GM21367 (cell line): ENCODE results near the gene SH3BP4.

Experiments
- ATAC-seq: cut with Tn5 transposase; IDR thresholded peaks from one replicate; pipeline ENCODE4 v1.9.1; 2021; ENCODE audit not compliant: unreplicated experiment

Gene SH3BP4

GRCh38 chr2:234945339-234945873 is 6.4 kb upstream of the SH3BP4 start:
- ATAC-seq = no peak

DNA sequence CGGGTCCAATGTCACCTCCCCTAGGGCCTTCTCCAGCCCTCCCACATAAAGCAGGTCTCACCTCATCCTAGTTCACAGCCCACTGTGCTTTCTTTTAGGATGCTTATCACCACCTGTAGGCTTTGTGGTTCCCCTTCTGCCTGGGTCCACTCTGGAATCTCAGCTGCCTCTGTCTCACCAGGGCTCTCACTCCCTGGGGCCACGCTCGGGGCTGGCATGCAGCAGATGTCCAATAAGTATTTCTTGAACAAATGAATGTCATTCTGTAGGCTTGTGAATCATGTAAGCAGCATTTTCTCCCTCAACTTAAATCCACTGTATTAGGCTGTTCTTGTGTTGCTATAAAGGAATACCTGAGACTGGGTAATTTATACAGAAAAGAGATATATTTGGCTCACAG is 4.3 kb upstream of the SH3BP4 start:
- ATAC-seq = no peak

- ATAC-seq = no peak
Observed at GRCh38 chr2:234949762-234950434, 1.9 kb upstream of the SH3BP4 start.

- no peak for ATAC-seq
Observed at GRCh38 chr2:234950435-234950729, 1.4 kb upstream of the SH3BP4 start.

DNA sequence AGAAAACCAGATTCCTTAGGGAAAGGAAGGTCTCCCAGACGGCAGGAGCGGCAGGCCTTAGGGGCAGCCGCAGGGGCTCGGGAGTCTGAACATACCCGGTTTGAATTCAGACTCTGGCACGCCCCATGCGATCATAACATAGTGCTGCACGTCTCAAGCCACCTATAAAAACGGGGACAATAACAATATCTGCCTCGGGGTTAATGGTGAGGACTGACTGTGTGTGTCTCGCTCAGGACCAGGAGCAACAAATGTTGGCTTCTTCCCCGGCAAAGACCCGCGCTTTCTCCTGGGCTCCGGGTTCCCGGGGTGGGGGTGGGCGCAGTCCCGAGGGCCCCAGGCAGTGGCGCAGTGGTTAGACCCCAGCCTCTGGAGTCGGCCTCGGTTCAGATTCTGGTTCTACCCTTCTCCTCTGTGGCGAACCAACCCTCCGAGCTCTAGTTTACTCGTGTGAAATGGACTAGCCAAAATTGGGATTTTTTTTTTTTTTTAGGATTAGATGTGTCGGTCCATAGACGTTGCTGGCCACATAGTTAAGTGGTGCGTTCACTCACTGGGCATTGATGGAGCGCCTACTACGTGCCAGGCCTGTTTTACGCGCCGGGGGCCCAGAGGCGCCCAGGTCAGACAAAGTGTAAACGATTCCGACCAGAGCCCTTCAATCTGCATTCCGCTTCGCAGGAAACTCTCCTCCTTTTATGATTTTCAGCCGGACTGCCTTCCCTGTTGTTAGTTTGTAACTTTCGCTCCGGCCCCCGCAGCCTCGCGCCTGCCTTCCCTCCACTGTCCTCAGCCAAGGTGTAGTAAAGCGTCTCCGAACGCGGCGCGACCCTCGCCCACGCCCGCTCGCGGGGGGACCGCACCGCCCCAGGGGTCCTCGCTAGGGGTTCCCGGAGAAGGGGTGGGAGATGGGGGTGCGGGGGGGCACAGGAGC is 820 bp upstream of the SH3BP4 start:
- no peak for ATAC-seq

DNA sequence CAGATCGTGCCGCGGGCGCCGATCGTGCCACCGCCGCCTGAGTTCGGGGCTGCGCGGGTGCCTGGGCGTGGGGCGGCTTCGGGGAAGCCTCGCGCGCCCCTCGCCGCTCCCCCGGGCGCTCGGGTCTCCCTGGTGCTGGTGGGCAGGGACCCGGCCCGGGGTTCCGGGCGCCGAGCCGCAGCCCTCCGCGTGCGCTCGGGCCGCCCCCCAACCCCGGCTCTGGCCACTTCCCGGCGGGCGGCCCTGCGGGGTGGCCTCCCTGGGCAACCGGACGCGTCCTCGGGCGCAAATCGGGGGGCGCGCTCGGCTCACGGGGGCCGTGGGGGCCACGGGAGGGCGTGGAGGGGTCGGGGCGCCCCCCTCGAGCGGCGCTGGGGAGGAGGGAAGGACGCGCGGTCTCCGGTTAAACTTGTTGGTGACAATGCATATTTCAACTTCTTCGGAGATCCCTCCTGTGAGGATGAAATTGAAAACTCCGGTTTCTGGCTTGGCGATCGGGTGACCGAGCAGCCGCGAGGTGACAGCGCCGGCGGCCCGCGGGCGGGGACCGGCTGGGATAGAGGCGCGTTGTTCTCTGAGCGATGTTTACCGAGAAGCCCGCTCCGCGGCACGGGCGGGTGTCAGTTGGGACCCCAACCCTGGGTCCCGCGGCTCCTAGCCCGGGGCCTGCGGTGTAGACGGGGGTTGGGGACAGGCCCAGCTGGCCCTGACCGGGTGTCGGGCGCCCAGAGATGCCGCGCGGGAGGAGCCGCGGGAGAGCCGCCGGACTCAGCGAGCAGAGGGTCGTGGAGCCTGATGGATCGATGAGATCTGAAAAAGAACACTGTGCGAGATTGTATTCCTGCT is 676 bp downstream of the SH3BP4 start:
- ATAC-seq = no peak

- no peak for ATAC-seq
Observed at GRCh38 chr2:234953116-234954031, 1.6 kb downstream of the SH3BP4 start.

- ATAC-seq = no peak
Observed at GRCh38 chr2:234954551-234954992, 2.8 kb downstream of the SH3BP4 start.

DNA sequence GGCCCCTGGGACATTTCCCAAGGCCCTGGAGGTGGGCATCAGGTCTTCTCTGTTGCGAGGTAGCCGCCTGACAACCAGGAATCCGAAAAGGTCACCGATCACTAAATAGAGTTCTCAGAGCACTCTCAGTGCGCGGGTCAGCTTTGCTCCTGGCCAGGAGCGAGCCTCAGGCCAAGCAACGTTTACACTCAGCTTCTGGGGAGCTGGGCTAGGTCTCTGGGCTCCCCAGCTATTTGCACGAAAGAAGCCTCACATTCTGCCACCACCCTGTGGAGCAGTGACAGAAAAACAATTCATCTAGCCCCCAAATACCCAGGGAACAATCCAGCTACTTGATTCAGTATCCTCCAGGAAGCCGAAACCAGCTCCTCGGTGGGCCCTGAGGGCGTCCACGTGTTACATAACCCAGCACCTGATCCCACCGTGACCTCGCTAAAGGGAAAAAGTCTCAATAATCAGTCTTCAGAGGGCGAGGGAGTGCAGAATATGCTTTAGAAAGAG is 3.3 kb downstream of the SH3BP4 start:
- no peak for ATAC-seq

- ATAC-seq = no peak
Observed at GRCh38 chr2:234955971-234956509, 4.2 kb downstream of the SH3BP4 start.

DNA sequence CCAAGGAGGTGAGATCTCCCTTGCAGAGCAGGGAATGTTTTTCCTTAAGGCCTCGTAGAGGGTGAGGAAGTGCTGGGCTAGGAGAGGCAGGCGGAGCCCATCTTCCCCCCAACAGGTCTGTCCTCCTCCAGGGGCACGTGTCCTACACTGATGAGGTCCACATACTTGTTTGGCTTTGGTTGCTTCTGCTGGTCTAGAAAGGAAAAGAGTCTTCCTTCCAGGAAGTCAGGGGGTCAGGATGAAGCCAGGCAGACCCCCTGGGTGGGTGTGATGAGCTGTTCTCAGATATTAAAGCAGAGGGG is 6.0 kb downstream of the SH3BP4 start:
- no peak for ATAC-seq

DNA sequence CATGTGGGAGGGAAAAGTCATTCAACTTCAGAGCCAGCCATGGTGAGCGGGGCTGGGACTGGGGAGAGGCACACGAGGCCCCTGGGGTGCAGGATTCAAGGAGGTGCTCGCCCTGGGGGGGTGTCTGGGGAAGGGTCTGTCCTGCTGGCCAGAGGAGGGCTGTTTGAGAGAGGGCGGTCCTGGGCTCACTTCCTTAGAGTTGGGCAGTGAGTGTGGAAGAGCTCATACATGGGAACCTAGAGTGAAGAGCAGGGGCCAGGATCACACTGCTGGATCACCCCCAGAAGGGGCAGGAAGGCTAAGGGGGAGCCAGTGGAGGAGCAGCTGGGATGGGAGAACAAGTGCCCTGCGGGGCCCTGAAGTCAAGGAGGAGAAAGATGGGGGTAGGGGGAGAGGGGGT is 6.5 kb downstream of the SH3BP4 start:
- no peak for ATAC-seq

GRCh38 chr2:234958746-234959395 is 7.1 kb downstream of the SH3BP4 start:
- ATAC-seq = no peak

- no peak for ATAC-seq
Observed at GRCh38 chr2:234960175-234961088, 8.6 kb downstream of the SH3BP4 start.

DNA sequence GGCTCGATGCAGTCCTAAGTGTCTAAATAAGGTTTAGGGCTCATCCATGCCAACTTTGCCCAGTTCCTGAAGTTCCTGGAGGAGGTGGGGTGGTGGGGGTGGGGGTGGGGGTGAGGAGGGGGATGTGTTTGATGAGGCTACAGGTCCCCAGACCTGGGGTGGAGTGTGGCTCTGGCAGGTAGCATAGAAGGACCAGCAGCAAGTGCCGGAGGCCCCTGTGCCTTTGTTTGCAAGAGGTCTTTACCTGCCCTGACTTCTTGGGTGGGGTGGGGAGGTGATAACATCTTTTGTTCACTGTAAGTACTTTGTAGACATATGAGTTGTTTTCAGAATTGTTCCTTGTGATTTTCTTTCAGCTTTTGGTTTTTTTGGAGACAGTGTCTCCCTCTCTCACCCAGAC is 10.0 kb downstream of the SH3BP4 start:
- no peak for ATAC-seq

DNA sequence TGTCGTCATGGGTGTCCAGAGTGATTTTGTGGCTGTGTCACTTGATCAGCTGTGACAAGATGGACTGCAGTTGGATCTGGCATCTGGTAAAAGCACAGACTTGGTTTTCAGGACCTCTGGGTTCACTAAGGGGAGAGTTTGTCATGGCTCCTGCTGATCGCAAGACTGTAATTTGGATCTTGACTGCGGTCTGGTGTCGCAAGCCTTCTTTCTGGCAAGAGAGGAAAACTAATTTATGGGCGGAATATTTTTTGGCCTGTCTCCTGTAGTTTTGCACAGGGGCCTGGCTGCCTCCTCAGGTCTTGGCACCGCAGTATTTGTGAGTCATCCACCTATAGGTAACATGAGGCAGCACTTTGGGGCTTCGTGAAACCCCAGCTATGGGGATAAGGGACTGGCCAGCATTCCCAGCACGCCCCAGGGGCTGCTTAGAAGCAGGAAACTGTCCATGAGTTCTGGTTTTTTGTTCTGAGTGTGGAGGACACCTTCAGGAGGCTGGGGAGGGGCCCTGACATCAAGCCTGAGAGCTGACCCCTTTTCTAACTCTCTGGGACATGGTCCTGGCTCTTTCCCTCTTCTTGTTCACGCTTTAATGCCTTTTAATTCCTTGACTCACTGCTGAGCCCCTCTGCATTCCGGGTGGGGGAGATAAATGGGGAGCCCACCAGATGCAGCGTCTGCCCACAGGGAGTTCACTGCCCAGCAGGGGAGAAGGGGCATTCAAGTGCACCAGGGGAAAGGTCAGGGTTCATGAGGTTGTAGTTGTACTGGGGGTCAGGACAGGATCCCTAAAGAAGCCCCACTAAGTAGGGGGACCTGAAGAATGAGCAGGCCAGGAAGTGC is 12.2 kb downstream of the SH3BP4 start:
- ATAC-seq = no peak

- no peak for ATAC-seq
Observed at GRCh38 chr2:234964631-234965461, 13.0 kb downstream of the SH3BP4 start.
